NCI-H2227 treated with DMSO at 0.1 percent for 48 hours (cell line): Measurements from ENCODE around the gene BET1L.
"Not testable (repeated sequence)": the region's sequence is repeated elsewhere in the genome, so short reads cannot be mapped to it uniquely, and the experiment has no call there.

Experiments
- DNase-seq: peaks from one replicate; lab custom pipeline; 2025; lab: John Stamatoyannopoulos, UW

Gene BET1L, protein sequence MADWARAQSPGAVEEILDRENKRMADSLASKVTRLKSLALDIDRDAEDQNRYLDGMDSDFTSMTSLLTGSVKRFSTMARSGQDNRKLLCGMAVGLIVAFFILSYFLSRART

DNA sequence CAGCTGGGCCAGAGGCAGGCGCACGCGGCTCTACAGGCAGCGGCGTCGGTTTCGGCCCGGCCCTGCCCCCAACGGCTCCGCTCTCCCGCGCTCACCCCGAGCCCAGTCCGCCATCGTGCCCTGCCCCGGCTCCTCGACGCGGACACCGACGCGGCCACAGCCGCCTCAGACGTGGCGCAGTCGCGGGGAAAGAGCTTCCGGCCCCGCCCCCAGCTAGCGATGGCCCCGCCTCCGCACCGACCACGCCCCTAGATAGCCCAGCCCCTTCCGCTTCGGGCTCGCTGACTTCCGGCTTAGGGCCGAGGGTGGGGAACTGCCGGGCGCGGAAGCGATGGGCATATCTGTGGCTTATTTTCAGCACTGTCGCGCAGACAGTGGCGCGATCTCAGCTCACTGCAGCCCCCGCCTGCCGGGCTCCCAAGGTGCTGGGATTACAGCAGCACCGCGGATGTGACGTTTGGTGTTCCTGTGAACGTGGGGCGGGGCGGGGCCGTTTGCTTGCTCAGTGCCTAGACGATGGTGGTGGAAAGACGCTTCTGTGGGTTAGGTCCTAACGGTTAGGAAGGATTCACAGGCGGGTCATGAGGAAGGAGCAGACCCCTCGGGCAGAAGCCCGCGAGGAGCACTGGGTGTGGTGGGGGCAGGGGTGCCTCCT lies at the start of gene BET1L, which contains the start of gene RIC8A:
Gene BET1L (minus strand): TSS at position 192 of the 655 bp plus-strand sequence. CDS start 78 bp downstream, at position 114.
Gene RIC8A (plus strand): TSS at position 501 of the 655 bp plus-strand sequence. CDS start 1,147 bp downstream, outside the sequence.
- peak; percentile 96 for DNase-seq

DNA sequence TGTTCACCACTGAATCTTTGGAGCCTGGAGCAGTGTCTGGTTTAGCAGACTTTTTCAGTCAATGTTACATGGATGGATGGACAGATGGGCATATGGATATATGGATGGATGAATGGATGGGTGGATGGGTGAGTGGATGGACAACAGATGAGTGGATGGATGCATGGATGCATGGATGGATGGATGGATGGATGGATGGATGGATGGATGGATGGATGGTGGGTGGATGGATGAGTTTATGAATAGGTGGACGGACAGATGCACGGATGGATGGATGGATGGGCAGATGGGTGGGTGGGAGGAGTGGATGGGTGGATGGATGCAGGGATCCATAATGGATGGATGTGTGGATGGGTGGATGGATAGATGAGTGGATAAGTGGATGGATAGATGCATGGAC lies 48.6 kb upstream of the BET1L start:
- no peak for DNase-seq

DNA sequence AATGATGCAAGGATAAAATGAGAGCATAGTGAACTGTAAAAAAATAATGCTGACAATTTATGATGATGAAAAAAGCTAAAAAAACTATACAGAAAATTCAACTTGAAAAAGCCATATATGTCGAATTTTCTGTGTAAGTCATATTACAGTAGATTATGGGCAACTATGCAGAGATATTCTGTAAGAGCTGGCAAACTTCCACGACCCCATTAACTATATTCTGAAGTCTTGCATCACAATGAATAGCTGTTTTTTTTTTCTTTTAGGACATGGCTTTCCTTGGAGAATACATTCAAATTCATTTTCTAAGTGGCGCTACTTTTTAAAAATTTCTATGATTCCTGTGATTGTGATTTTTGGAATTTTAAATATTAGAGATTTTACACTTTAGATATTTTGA lies 48.0 kb upstream of the BET1L start:
- DNase-seq = no peak

DNA sequence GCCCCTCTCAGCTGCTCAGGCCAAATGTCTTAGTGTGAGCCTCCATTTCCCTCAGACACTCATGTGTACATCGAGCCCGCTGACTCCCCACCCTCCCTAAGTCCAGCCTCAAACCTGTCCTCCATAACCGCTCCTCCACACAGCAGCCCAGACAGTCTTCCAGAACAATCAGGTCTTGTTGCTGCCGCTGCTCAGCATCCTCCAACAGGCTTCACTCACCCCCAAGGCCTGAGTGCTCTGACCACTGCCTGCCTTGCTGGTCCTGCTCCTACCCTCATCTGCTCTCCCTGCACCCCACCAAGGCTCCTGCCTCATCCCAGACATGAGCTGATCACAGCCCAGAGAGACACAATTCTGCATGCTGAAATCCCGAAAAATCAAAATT lies 46.7 kb upstream of the BET1L start:
- DNase-seq = no peak

DNA sequence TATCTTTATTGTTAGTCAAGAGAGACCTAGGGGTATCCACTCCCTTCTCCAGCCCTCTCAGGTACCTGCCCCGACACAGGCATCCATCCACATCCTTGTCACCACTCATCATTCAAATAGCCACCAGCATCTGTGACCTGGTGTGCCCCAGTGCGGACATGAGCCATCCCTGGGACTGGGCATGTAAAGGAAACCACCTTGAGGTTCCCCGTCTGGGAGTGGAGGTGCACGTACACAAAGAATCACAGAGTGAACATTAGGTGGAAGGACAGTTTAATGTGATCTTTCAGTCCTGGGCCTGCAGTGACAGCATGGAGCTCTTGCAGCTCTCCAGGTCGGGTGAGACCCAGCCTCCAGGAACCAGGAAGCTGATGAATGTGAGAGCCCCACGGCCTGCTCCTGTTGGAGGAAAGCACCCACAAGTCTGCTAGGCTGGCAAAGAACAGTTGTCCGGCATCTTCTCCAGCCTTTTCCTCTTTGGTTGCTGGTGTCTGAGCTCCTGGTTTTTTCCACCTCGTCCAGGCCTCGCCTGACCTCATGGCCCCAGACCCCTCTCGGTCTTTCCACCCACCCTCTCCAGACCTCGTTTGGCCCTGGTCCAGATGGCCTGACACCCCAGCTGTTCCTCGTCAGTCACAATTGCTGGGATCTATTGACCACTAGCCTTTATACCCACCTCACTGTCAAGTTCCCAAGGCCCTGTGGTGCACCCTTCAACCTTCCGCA lies 46.1 kb upstream of the BET1L start:
- DNase-seq = no peak

DNA sequence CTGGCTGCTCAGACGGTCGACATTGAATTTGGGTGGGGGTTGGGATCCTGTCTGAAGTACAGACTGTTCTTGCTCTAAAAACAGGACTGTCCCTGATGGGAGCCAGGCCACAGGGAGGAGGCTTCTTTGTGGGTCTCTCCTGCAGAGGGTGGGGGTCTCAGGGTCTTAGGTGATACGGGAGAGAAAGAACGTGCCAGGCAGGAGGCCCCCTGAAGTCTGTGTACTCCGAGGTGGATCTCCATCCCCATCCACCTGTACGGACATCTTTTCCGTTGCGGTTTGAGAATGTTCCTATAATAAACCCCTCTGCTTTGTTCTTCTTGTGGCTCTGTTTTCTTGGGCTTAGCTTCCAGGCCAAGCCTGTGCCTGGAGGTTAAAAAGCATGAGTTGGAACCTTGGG lies 45.5 kb upstream of the BET1L start:
- DNase-seq = no peak

DNA sequence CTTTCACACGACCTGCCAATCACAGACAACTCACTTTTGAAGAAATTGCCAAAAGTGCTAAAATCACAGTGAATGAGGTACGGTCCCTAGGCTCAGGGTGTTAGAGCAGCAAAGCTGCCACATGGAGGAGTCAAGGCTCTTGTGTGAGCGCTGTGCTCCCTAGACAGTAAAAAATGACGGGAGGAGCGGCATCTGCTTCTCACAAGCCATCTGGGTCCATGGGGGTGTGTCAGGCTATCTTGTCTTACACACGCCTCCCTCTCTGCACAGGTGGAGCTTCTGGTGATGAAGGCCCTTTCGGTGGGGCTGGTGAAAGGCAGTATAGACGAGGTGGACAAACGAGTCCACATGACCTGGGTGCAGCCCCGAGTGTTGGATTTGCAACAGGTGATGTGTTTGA lies 44.4 kb upstream of the BET1L start:
- no peak for DNase-seq

DNA sequence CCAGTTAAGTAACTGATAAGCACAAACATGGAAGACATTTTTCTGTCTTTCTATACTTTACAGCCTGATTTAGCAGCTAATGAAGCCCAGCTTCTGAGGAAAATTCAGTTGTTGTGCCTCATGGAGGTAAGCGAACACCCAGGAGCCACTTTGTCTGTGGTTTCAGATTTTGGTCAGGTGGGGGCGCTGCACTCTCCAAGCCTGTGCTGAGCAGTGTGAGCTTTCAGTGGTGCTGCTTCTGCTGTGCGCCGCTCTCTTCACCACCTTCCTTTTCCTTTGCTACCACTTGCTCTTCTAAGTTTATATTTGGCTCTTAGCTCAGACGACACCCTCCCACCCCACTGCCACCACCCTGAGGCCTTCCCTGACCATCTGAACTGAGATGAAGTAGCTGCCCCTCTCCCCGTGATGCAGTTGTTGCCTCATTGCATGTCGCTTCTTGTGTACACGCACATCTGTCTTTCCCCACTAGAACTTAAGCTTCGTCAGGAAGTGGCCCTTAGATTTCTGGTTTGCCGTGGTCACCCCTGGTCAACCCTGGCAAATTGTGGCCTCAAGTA lies 43.6 kb upstream of the BET1L start:
- peak; percentile 49 for DNase-seq

DNA sequence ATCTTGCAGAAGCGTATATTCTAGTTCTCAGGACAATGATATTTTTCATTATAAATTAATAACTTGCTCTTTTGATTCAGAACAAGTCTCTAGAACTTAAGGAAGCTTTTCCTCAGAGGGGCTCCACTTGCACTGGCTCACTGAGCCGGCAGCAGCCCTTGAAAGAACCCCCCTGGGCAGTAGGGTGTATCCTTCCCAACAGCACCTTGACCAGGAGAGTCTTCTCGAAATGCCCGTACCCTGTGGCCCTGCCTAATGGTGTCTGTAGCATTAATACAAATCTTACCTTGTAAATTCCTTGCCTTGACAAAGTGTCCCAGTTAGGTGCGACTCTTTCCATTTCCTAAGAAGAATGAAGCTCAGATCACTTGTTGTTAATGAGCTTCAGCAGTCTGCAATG lies 43.1 kb upstream of the BET1L start:
- DNase-seq = no peak

DNA sequence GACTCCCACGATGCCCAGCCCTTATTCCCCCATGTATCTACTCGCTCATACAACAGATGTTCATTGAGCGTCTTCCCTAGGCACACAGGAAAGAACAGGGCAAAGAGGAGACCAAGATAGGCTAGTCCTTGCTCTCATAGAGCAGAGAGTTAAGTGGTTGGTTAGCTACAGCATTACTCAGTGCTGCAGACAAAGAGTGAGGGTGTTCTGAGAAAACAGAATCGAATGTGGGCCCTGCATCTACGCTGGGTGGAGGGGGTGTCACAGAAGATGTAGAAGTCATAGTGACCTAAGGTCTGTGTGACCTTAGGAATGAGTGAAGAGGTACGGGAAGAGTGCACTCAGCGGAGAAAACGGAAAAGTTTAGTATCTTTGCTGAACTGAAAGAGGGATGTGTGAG lies 41.9 kb upstream of the BET1L start:
- no peak for DNase-seq

DNA sequence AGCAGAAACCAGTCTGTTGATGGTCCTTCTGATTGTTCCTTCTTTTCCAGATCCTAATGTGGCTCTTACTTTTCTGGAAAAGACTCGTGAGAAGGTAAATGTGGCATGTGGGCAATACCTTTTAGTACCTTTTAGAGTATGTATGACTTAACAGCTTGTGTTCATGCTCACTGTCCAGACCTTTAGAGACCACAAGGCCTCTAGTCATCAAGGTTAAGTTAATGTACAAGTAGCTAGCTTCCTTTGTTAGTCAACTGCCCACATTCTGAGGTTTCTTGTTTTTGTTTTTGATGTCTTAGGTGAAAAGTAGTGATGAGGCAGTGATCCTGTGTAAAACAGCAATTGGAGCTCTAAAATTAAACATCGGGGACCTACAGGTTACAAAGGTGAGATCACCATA lies 37.2 kb upstream of the BET1L start:
- DNase-seq = no peak

DNA sequence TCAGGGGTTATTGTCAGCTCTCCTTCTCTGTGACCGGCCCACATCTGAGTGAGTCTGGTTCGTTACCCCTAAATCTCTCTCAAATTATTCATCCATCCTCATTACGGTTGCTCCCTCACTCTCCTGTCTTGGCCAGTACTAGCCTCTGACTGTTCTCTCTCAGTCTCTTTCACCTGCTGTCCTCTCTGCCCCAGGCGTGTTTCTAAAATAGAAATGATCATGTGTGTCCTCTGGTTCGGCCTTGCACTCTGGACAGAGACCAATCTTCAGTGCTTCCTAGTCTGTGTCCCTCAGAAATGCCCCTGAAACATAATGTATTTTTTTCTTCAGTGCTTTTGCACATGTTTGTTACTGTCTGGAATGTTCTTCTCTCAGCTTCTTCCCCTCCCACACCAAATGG lies 34.4 kb upstream of the BET1L start:
- no peak for DNase-seq

DNA sequence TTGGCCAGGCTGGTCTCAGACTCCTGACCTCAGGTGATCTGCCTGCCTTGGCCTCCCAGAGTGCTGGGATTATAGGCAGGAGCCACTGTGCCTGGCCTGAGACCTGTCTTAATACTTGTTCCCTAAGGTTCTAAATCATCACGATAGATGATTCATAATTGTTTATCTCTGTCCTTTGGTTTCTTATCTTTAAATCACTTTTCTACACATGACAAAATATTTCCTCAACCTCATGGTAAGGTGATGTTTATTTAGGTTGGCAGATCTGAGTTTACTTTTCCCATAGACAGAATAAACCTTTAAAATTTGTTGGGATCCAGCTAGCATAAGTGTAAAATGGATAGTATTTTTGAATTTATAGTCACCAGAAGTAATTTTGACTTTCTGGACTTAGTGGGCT lies 33.1 kb upstream of the BET1L start:
- DNase-seq = no peak

DNA sequence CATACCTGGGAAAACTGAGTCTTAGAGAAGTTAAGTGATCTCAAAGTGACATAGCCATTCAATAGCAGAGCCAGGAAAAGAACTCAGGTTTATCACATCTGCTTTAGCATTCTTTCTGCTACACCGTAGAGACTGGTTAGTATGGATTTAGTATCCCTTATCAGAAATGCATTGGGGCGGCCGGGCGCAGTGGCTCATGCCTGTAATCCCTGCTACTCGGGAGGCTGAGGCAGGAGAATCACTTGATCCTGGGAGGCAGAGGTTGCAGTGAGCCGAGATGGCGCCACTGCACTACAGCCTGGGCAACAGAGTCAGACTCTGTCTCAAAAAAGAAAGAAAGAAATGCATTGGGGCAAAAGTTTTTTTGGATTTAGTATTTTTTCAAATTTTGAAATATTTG lies 31.1 kb upstream of the BET1L start:
- DNase-seq = not testable (repeated sequence)

DNA sequence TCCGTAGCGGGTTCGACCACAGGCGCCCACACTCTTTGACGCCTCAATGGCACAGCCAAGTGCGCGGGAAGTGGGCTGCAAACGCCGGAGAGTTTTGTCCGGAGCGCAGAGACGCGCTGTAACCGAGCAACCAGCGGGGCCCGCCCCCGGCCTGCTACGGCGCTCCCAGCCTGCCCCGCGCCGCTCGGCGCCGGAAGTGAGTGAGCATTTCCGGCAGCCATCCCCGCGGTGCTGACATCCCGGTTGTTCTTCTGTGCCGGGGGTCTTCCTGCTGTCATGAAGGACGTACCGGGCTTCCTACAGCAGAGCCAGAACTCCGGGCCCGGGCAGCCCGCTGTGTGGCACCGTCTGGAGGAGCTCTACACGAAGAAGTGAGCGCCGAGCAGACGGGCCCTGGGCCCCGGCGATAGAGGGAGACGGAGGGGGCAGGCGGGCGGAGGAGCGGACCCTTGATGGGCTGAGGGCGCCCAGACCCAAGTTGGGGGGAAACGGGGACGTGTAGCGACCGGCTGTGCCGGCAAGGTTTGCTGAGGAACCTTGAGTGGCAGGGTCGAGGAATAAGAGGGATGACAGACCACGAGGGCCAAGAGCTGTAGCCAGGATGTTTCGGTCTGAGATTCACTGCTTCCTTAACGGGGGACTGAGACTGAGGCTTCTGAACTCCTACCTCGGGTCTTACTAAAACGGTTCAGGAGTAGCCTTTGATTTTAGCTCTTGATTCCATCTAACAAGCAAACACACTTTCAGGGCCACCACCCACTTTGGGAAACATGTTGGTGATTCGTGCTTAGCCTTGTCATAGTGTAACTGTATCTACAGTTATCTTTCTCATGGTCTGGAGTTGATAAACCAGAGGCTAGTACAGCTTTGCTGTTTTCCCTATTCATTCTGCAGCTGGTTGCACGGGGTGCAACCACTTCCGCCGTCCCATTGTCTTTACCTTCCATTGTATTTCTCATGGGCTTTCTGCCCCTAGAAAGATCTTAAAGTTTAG lies 29.9 kb upstream of the BET1L start, which contains the start of gene PSMD13:
Gene PSMD13 (plus strand): TSS at position 203 of the 994 bp plus-strand sequence. CDS start 74 bp downstream, at position 277.
- DNase-seq = peak; percentile 86

DNA sequence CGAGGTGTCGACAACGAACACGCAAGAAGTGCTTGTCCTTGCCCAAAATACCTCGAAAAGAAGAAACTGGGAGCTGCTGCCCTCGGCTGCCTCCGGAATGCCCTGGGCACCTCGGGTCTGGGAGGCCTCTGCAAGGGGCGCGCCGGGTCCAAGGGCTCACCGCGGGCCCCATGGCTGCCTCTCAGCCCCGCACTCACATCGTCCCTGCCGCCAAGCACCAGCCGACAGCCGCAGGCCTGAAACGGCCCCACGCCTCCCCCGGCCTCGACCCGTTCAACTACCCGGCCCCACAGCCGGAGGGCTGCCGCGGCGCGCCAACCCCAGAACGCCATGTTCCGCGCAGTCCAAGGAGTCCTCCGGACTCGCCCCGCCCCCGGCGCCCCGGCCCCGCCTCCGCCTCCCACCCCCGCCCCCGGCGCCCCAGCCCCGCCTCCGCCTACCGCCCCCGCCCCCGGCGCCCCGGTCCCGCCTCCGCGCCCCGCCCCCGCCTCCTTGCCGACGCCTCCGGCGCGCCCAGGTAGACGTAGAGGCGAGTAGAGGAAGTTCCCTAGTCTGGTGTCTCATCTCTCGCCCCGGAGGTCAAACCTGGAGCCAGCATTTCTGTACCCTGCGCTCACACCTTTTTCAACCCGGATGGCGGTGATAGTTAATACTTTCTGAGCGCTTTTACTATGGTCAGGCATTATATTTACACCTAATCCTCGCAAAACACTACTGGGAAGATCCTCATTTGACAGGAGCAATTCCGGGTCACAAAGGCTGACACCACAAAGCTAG lies 29.0 kb upstream of the BET1L start, which contains the start of gene SIRT3:
Gene SIRT3 (minus strand): TSS at position 346 of the 777 bp plus-strand sequence. CDS start 14 bp downstream, at position 332.
- DNase-seq = peak; percentile 92

DNA sequence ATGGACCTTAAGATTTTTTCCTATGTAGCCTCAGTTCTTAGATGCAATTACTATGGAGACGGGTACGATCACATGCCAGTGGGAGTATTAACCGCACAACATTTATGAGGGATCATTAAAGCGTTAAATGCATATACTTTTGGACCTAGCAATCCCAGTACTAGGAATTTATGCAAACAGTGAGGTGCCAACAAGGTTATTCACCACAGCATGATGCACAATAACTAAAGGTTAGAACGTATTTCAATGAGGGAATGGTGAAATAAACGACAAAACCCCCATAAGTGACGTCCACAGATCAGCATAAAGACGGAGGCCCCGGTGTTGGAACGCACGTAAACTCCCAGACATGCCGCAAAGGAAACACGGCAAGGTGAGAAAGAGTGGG lies 28.4 kb upstream of the BET1L start:
- no peak for DNase-seq

DNA sequence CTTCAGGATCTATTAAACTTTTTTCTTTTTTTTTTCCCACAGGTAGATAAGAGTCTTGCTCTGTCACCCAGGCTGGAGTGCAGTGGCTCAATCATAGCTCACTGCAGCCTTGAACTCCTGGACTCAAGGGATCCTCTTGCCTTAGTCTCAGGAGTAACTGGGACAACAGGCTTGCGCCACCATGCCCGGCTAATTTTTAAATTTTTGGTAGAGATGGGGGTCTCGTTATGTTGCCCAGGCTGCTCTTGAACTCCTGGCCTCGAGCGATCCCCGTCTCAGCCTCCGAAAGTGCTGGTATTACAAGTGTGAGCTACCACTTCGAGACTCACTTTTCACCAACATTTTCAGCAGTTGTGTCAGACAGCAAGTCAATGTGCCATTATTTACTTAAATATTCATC lies 28.0 kb upstream of the BET1L start:
- no peak for DNase-seq

DNA sequence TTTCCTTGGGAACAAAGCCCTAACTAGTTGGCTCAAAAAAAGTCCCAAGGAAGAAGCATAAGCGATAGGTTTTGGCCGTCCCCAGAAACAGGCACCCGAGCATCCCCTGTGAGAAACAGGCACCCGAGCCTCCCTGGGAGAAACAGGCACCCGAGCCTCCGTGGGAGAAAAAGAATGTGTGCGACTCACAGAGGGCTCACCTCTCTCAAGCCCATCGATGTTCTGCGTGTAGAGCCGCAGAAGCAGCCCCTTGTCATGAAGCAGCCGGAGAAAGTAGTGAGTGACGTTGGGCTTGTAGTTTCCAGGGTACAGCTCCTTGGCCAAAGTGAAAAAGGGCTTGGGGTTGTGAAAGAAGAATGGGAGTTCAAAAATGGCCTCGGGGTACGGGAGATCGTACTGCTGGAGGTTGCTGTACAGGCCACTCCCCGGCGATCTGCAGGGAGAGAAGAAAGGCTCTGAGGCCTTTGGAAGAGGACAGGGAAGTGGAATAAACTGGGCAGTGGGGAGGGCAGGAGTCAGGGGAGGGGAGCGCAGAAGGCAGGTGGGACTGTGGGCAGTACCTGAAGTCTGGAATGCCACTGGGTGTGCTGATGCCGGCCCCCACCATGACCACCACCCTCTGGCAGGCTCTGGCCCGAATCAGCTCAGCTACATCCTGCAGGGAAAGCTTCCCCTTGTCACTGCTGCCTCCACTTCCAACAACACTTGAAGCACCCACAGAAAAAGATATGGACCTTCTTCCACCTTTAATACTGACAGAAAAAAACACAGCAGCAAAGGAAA lies 25.8 kb upstream of the BET1L start:
- DNase-seq = no peak

DNA sequence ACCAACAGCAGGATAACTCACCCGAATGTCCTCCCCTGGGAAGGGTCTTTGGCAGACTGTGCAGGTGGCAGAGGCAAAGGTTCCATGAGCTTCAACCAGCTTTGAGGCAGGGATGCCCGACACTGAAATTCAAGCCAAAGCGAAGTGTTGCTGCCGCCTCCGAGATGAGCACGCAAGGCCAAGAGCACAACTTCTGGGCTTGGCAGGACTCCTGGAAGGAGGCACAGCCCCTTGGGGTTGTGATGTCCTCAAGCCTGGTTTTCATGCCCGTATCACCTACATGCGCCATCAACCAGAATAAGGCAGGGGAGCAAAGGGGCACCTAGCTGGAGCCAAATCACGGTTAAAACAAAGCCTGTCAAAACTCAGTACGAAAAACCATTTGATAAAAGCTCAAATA lies 23.2 kb upstream of the BET1L start:
- DNase-seq = no peak
